Stimulated activated CD8-positive, alpha-beta memory T cell treated with anti-CD3 and anti-CD28 coated beads, Interleukin-4, amount 100 ng/mL, for 1 hour (primary cell): ENCODE results near the gene STIM1.
A peak's percentile ranks its signal among the peaks of the same experiment; 100 is the strongest.

ENCODE experiments used
- DNase-seq, 2 donors: peaks; one replicate each; pipeline ENCODE4 v3.0.0-alpha.2; 2020; ENCODE audit warnings: low read depth in 2 of 2, low spot score in 1 of 2

STIM1 gene

GRCh38 chr11:3909901-3910300 lies 54.4 kb downstream of the STIM1 start:
- DNase-seq: no peak

DNA sequence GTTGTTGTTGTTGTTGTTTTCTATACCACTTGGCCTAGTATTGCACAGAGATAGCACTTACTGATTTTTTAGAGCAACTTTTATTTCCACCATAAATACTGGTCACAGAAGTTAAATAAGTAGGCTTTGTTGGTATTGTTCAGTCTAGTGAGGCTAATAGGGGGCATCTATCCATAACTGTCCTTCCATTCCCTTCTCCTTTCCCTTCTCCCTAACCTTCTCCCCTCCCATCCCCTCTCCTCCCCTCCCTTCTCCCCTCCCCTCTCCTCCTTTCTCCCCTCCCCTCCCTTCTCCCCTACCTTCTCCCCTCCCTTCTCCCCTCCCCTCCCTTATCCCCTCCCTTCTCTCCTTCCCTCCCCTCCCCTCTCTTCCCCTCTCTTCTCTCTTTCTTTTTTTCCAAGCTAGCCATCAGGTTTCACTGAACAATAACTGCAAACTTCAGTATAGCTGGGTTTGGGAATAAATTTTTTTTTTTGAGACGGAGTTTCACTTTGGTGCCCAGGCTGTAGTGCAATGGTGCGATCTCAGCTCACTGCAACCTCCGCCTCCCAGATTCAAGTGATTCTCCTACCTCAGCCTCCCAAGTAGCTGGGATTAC lies 56.5 kb downstream of the STIM1 start:
- no peak for DNase-seq

- DNase-seq: no peak
Observed at GRCh38 chr11:3913921-3914320, 58.5 kb downstream of the STIM1 start.

GRCh38 chr11:3914805-3915204 lies 59.3 kb downstream of the STIM1 start:
- DNase-seq: no peak

GRCh38 chr11:3916962-3917361 lies 61.5 kb downstream of the STIM1 start:
- DNase-seq: no peak

DNA sequence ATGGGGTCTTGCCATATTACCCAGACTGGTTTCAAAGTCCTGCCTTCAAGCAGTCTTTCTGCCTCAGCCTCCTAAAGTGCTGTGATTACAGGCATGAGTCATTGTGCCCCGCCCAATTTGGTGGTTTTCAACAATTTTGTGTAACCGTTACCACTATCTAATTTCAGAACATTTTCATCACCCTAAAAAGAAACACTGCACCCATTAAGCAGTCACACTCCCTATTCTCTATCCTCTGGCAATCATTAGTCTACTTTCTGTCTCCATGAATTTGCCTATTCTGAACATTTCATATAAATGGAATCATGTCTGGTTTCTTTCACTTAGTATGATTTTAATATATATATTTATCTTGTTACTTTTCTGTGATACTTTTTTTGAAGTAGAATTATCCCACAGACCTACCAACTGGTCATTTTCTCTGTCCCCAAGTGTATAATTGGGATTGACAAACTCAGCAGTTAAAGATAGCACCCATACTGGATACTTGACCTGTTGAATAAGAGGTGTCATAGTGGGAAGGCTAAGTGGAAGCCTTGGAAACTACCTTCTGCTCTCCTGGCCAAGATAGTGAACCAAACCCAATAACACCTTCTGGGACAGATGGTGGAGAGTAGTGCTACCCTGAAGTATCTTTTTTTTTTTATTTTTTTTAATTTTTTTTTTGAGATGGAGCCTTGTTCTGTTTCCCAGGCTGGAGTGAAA lies 64.8 kb downstream of the STIM1 start:
- peak; percentile 41 to 51 for DNase-seq

DNA sequence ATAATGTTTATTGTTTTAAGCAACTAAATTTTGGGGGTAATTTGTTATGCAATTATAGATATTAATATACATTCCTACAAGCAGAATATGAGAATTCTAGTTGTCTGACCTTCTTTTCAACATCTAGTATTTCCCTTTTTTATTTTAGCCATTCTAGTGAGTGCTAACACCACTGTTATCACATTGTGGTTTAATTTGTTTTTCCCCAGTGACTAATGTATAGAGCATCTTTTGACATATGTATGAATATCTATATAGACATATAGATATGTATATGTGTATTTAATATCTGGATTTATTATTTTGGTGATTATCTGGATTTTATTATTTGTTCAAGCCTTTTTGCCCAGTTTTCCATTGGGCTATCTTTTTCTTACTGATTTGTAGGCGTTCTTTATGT lies 66.6 kb downstream of the STIM1 start:
- DNase-seq: no peak

DNA sequence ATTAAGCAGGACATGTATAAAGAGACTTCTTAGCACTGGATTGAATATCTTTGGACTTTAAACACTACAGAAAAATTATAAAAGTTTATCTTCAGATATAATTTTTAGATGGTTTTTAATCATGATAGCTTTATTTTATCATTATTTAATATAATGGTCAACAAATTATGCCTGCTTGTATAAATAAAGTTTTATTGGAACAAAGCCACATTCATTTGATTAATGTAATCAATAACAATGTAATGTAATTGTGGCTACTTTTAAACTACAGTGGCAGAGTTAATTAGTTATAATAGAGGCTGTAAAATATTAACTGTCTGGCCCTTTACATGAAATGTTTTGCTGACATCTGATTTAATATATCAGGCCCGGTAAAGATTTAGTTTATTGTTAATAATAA lies 70.0 kb downstream of the STIM1 start:
- no peak for DNase-seq

- DNase-seq: no peak
Observed at GRCh38 chr11:3926458-3927095, 71.1 kb downstream of the STIM1 start.

DNA sequence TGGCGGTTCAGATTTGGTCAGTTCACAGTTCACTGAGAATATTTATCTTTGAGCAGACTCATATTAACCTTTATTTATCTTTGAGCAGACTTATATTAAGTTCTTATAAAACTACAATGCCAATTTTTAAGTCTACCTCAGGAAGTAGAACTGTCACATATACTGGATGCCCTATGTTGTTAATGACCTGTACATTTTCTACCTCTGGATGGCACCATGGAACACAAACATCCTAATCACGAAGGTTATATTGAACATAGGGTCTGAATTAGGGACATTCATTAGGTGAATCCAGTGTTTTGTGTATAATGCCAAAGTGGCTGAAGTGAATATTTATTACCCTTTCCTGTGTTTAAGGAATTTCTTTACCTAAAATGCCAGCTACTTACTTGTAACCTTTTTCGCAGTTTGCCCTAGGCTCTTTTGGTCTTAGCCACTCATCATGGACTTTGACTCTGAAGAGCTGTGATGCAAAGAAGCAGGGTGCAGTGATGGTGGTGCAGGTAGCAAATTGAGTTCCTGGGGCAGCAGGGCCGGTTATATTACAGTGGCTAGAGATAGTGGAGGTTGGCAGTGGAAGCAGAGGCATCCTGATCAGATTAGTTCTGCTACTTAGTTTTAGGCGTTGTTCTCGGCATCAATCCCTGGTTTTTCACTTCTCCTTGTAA lies 71.8 kb downstream of the STIM1 start:
- DNase-seq: no peak

DNA sequence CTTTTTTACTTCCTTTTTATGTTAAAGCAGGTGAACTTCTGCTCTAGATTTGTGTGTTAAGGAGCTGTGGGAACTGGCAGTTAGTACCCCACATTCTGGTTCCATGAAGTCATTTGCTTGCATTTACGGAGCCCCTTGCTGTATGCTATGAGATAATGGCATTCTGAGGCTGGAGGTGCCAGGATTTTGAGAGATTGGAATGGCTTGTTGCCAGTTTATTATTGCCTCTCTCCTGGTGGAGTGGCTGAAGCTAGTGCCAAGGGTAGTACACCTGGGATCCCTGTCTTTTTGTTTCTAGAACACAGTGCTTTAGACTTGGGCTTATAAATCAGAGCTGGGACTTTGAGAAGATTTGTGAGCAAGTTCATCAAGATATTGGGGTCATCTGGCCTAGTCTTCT lies 73.8 kb downstream of the STIM1 start:
- DNase-seq: no peak

DNA sequence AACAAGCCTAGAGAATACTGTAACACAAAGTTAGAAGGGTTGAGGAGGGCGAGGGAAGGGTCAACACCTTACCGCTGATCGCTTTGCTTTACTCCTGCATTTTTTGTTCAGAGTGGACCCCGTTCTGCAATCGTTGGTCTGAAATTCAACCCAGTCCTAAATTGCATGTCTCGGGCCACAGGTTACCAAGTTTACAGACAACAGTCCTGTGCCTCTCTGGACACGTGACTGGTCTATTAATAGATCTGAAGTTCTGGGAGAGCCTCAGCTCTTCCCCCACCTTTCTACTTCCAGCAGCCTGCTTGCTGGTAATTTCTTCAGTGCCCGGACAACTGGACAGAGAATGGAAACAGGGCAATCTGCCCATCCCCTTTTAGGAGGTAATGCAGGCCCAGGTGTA lies 74.2 kb downstream of the STIM1 start:
- DNase-seq: no peak

- no peak for DNase-seq
Observed at GRCh38 chr11:3932698-3933097, 77.2 kb downstream of the STIM1 start.

GRCh38 chr11:3933165-3933628 lies 77.7 kb downstream of the STIM1 start:
- DNase-seq: no peak

GRCh38 chr11:3934658-3935057 lies 79.2 kb downstream of the STIM1 start:
- DNase-seq: no peak

GRCh38 chr11:3936517-3936916 lies 81.1 kb downstream of the STIM1 start:
- no peak for DNase-seq

GRCh38 chr11:3939211-3939610 lies 83.7 kb downstream of the STIM1 start:
- no peak for DNase-seq

DNA sequence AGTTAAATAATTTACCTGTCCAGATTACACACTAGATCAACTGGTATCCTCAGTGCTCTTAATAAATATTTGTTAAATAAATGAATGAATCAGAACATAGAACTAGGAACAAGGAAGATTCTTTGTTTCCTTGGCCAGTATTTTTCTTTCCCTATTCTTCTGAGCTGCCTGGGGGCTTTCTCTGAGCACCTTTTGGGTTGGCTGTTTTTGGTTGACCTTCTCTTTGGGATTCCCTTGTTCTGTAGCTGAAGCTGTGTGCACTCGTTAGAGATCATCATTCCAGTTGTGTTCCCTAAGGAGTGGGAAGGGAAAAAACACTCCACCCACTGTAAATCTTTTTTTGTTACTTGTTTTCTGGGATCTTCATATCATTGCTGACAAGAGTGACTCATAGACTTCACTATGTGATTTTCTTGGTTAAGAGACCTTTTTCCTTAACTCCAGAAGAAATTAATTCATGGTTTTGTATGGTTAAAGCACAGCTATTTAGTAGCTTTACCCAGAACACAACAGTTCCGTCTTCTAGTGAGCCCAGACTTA lies 84.3 kb downstream of the STIM1 start:
- DNase-seq: no peak

DNA sequence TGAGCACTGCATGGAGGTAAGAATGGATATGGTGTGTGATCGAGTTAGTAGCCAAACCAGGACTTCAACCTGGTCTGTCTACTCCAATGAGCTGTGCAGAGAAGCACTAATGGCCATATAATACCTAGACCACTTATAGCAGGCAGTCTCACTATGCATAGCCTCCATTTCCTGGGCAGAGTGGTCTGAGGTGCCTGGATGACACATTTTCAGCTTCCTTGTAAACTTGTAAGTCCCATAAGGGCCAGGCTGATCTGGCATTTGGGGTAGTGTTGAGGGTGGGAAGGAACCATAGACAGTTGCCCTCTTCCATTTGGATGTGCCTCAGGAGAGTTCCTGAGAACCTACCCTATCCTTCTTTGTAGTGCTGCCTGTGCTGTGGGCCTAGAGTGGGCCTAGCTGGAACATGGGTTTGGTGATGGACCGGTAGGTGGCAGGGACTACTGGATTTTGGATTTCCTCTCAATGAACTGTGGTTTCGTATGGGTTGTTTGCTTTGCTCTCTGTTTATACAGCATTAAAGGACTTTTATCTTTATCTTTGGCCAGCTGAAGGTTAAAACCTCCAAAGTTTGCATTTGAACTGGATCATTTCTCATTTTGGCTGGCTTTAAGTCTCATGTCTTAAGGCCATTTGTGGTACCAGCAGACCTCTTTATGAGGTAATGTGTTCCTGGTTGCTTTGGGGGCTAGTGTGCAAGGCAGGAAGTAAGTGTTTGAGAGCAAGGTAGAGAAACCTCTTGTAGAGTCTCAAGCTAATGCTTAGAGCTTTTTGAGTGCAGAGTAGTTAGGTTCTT lies 86.9 kb downstream of the STIM1 start:
- no peak for DNase-seq

DNA sequence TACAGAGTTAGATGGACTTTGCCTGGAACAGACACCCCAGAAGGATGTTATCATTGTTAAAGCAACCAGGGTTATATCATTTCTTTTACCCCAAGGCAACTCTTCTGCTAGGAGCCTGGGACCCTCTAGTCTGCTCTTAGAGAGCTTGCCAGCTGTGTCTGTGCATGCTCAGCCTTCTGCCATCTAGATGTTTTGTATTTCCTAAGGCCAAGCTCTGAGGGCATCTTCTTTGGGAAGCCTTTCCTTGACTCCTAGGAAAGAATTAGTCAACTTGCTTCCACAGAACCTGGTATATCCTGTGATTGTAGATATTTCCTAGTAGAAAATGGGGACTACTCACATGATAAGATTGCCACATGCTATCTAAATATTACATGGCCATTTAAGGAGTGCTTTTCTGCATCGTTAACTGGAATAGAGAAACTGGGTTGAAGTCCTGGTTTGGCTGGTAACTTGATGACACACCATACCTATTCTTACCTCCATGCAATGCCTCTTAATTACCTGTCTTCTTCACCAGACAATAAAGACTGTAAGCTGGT lies 87.6 kb downstream of the STIM1 start:
- no peak for DNase-seq

- no peak for DNase-seq
Observed at GRCh38 chr11:3944198-3944597, 88.7 kb downstream of the STIM1 start.
